ENCODE data around the gene PXDC1.
"Not testable (repeated sequence)": the region's sequence is repeated elsewhere in the genome, so short reads cannot be mapped to it uniquely, and the experiment has no call there.

PXDC1 gene

DNA sequence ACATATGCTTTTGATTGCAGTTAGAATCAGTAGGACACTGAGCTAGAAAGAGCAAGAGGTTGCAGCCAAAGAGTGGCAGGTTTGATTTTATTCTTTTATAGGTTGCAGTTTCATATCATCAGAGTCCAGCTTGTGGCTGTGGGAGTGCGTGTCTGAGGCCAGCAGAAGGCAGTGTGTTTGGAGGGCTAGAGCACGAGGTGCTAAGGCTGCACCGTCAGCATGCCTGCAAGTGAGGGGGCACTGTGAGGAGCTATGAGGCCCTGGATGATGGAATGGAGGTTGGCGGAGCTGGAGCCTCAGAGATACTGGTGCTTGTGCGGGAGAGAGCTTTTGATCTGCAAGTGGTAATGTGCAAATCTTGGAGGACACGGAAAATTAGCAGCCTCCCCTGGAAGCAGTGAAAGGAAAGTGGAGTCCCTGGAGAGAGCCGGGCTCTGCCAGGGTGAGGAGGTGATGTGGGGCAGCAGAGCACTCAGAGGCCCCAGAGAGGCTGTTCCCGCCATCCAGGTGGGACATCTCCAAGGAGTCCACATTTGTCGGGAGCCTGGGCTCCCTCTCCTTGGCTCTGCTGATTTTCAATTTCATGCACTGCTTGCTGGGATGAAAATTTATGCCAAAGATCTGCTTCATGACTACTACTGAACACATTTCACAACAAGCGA, 43.6 kb downstream of the PXDC1 start:
- DNase-seq, result no peak

DNA sequence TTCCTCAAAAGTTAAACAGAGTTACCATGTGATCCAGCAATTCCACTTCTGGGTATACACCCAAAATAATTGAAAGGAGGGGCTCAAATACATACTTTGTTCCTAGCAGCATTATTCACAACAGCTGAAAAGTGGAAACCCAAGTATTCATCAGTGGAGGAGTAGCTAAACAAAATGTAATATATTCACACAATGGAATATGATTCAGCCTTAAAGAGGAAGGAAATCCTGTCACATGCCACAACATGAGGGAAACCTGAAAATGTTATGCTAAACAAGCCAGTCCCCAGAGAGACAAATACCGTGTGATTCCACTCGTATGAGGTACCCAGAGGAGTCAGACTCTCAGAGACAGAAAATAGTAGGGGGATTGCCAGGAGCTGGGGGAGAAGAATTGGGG, 44.5 kb downstream of the PXDC1 start:
- no peak for DNase-seq

DNA sequence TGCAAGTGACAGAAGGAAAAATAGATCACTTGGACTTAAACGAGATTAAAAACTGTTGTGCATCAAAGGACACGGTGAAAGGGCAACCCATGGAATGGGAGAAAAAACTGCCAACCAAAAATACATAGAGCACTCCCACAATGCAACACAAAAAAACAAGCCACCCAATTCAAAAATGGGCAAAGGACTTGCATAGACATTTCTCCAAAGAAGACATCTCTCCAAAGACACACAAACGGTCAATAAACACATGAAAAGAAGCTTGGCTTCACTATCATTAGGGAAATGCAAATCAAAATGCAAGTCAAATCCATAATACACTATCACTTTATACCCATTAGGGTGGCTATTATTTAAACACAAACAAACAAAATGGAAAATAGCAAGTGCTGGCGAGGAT, 45.0 kb downstream of the PXDC1 start:
- DNase-seq, result no peak

DNA sequence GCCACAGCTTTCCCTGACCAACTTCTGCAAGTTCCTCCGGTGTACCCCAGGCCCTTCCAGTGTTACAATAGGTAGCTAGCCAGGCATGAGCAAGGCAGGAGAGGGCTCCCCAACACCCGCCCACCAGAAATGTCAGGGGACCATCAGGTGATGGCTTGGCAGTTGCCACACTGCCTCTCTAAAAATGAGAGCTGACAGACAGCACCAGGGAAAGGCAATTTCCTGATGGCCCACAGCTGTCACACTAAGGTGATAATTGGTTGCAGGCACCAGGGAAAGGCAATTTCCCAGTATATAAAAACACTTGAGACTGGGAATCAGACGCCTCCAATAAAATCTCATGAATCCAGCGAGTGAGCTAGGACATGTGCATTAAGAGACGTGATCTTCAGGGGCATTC, 49.9 kb downstream of the PXDC1 start:
- DNase-seq, result no peak

DNA sequence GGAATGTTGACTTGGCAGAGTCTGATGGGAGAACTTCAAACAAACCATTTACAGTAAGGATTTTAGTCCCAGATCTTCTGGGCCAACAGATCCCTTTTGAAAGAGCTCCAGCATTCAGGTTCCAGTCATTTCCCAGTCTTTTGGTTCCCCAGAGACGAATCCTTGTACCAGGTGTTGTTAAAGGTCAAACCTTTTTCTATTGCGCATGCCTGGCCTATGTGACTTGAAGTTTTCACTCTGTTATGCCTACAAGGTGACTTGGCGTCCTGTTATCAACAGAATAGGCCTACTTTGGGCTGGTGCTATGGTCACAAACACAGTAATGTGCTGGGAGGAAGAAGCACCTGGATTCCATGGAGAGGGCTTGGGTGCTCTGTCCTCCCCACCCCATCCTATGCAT, 52.3 kb downstream of the PXDC1 start:
- no peak for DNase-seq

DNA sequence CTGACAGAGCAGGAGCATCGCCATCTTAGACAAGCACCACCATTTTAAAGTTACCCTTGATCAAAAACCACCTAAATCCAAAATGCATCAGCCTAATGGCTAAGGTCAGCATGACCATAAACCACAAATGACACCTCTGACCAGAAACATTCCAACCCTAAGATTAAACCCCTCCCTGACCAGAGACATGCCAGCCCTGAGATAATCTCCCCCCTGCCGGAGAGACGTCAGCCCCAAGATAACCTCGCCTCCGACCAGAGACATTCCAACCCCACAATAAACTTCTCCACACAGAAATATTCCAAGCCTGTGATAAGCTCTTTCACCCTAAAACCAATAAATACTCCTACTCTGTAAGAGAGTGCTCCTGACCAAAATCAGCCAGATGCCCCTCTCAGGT, 53.5 kb downstream of the PXDC1 start:
- no peak for DNase-seq

DNA sequence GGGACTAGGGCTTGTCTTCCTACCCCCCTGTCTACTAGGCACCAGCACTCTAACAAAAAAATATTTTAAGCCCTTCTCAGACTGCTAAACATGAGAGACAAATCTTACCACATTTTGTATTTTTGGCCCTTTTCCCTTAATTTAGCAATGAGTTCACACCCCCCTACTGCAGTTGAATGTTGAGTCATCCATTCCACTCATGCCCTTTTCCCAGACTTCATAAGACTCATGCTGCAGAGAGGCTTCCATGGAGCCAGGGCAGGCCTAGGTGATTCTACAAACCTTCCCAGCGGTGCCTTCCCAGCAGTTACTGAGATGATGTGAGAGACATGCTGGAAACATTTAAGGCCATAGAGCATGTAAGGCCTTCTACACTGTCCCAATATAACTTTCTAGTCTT, 53.9 kb downstream of the PXDC1 start:
- no peak for DNase-seq

DNA sequence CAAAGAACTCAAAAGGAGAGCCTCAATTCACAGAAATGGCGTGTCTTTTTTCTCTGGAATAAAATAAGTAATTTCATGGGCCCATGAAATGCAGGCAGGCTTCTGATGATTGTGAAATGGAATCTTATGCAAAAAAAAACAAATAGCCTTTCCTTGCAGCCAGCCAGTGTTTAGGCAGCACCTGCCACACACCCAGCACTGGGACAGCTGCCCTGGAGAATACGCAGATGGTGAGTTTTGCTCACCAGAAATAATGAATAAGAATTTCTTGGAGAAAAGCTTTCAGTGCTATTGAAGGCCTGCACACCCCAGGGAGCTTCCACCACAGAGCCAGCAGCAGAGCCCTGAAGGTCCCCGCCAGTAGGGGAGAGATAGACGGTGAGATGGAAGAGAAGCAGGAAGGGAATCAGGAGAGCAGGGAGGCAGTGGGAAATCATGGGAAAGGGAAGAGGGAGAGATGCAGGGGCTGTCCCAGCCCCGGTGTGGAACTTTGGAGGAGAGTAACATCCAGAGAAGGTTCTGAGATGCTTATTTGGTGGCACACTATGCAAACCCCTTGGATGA, 54.9 kb downstream of the PXDC1 start:
- DNase-seq, result no peak

DNA sequence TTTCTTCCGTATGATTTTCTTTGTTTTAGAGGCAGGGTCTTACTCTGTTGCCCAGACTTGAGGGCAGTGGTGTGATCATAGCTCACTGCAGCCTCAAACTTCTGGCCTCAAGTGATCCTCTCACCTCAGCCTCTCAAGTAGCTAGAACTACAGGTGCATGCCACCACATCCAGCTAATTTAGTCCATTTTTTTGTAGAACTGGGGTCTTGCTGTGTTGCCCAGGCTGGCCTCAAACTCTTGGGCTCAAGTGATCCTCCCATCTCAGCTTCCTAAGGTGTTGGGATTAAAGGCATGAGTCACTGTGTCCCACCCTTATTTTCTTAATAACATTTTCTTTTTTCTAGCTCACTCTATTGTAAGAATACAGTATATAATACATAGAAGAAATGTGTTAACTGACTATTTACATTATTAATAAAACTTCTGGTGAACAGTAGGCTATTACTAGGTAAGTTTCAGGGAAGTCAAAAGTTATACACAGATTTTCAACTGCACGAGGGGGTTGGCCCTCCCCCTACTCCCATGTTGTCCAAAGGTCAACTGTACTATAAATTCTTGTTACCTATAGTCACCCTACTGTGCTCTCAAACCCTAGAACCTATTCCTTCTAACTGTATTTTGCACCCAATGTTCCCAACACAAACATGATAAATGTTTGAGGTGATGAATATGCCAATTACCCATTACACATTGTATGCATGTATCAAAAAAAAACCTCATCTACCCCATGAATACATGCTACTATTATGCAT, 56.3 kb downstream of the PXDC1 start:
- no peak for DNase-seq

DNA sequence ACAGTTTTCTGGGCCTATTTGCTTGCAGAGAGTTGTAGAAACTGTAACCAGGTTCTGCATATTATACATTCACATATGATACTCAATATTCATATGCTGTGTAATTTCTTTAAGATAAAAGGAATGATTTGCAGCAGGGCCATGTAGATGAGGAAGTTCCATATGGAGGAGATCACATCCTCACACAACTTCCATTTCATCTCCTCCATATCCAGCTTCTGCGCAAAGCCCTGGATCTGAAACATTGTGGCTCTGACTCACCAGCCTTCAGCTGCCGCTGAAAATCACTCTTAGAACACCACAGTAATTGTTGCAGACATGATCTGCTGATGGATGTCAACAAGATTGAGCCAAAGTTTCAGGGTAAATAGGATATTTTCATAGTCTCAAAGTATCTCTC, 57.7 kb downstream of the PXDC1 start:
- DNase-seq, result no peak

DNA sequence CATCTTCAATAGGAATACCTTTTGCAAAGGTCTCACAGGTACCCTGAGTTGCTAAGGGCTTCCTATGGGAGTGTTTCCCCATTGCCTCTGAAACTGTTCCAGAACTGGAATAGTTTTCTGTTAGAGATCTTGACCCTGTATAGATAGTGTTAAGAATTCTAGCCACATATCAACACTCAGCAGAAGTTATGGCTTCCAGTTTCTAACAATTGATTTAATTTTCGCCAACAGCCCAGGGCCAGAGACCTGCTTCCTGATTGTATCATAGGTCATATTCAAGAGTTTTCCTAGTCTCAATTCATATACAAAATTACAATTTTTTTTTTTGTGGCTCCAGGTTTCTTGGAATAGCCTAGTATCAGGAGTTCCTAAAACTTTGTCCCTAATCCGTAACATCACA, 61.0 kb downstream of the PXDC1 start:
- no peak for DNase-seq

DNA sequence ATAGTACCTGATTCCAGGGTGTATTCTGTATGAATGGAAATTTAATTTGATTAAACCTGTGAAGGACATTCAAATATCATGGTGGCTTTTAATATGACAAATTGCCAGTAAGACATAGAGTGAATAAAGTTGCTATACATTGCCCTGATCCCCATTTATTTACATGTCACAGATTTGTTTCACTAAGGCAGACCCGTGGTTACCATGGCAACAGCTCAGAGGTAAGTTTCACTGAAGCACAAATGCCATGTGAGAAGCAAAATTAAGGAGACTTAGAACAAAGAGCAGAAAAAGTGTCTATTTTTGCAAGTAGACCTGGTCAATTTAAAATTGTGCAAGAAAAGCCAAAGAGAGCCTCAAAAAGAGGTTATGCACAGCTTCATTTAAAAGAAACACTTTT, 63.7 kb downstream of the PXDC1 start:
- DNase-seq, result no peak

DNA sequence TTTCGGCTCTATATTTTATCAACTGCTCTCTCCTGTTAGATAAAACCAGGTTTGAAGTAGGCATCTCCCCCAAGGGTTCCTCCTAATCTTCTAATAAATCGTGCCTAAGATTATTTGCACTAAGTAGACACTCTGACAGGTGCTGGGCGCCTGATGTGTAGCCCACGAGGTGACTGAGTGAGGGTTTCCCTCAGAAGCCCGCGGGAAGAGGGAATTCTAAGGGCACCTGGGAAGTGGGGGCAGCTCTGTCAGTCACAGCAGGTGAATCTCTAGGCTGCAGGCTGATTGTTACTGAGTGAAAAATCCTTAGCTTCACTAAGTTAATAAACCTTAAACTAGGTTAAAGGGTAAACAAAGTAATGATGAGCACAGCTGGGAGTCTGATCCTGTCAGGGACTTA, 68.2 kb downstream of the PXDC1 start:
- no peak for DNase-seq

DNA sequence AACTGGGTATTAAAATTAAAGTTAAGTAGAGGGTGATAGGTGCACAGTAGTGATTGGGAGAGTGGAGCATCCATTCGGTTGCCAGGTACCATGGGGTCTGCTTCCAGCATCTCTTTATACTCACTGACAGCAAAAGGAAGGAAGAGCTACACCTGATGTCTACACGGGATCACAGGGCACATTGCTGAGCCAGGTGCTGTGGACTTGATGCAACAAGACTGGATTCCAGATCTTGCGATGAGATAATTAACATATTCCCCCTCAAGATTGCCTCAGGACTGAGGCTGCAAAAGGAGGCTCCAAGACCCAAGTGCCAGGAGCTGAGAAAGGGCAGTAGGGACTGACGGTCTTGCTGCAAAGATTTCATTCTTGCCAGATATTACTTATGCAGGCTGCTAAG, 72.6 kb downstream of the PXDC1 start:
- DNase-seq, result no peak

DNA sequence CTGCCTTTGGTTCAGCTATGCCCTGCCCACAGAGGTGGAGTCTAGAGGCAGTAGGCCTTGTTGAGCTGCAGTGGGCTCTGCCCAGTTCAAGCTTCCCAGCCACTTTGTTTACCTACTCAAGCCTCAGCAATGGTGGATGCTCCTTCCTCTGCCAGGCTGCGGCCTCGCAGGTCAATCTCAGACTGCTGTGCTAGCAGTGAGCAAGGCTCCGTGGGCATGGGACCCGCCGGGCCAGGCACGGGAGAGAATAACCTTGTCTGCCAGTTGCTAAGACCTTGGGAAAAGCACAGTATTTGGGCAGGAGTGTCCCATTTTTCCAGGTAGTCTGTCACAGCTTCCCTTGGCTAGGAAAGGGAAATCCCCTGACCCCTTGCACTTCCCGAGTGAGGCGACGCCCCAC, 73.8 kb downstream of the PXDC1 start:
- not testable (repeated sequence) for DNase-seq

DNA sequence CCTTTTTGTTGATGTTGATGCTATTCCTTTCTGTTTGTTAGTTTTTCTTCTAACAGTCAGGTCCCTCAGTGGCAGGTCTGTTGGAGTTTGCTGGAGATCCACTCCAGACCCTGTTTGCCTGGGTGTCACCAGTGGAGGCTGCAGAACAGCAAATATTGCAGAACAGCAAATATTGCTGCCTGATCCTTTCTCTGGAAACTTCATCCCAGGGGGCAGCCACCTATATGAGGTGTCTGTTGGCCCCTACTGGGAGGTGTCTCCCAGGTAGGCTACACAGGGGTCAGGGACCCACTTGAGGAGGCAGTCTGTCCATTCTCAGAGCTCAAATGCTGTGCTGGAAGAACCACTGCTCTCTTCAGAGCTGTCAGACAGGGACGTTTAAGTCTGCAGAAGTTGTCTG, 74.2 kb downstream of the PXDC1 start:
- not testable (repeated sequence) for DNase-seq
